AG10803 (cell line): ENCODE results near the gene LAPTM5.
A peak's percentile ranks its signal among the peaks of the same experiment; 100 is the strongest.
"Not testable (repeated sequence)": the region's sequence is repeated elsewhere in the genome, so short reads cannot be mapped to it uniquely, and the experiment has no call there.

Experiments used
- DNase-seq: peaks from one replicate; pipeline ENCODE4 v3.0.0; 2010; ENCODE audit warnings: low read depth
- H3K4me3 ChIP-seq: 2 replicates; pipeline ENCODE4 v1.5.1; 2011; ENCODE audit warnings: mild to moderate bottlenecking, low read length, control low read depth
- TF ChIP-seq, protein P1 (sequence below): conservative IDR thresholded peaks from 2 replicates; pipeline ENCODE4 v1.5.1; 2011; ENCODE audit warnings: mild to moderate bottlenecking, low read length, control low read depth, inconsistent platforms

The LAPTM5 gene

DNA sequence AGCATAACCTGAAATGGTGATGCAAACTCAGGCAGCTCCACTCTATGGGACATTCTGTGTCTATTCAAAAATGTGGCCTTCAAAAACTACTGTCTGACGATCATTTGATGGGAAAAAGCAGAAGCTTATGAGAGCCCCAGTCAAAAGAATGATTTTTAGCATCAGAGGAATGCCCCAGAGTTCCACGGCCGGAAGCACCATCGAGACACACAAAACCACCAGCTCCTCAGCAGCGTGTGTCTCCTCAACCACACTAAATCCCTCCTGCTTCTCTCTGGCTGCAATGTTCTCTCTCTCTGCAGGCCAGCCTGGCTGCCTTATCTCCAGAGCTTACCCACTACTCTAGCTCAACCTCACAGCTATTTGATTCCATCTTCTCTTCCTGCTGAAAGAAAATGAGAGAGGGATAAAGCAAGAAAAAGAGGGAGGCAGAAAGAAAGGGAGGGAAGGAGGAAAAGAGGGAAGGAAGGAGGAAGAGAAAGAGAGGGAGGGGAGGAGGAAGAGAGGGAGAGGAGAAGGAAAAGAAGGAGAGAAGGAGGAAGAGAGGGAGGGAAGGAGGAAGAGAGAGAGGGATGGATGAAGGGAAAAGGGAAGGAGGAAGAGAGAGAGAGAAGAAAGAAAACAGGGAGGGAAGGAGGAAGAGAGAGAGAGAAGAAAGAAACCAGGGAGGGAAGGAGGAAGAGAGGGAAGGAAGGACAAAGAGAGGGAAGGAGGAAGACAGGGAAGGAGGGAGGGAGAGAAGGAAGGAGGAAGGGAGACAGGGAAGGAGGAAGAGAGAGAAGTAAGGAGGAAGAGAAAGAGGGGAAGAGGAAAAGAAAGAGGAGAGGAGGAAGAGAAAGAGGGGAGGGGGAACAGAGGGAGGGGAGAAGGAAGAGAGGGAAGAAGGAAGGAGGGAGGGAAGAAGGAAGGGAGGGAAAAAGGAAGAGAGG is 33.5 kb upstream of the LAPTM5 start:
- peak; percentile 18 for DNase-seq
- H3K4me3 ChIP-seq: no peak overlapping the region
- TF ChIP-seq, protein P1, sequence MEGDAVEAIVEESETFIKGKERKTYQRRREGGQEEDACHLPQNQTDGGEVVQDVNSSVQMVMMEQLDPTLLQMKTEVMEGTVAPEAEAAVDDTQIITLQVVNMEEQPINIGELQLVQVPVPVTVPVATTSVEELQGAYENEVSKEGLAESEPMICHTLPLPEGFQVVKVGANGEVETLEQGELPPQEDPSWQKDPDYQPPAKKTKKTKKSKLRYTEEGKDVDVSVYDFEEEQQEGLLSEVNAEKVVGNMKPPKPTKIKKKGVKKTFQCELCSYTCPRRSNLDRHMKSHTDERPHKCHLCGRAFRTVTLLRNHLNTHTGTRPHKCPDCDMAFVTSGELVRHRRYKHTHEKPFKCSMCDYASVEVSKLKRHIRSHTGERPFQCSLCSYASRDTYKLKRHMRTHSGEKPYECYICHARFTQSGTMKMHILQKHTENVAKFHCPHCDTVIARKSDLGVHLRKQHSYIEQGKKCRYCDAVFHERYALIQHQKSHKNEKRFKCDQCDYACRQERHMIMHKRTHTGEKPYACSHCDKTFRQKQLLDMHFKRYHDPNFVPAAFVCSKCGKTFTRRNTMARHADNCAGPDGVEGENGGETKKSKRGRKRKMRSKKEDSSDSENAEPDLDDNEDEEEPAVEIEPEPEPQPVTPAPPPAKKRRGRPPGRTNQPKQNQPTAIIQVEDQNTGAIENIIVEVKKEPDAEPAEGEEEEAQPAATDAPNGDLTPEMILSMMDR: no peak

DNA sequence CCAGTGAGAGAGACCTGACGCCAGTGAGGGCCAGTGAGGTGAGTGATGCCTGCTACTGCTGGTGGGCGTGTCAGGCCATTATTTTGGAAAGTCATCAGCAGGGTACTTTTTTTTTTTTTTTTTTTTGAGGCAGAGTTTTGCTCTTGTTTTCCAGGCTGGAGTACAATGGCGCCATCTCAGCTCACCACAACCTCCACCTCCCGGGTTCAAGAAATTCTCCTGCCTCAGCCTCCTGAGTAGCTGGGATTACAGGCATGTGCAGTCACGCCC is 32.6 kb upstream of the LAPTM5 start:
- DNase-seq, H3K4me3 ChIP-seq: not testable (repeated sequence)

DNA sequence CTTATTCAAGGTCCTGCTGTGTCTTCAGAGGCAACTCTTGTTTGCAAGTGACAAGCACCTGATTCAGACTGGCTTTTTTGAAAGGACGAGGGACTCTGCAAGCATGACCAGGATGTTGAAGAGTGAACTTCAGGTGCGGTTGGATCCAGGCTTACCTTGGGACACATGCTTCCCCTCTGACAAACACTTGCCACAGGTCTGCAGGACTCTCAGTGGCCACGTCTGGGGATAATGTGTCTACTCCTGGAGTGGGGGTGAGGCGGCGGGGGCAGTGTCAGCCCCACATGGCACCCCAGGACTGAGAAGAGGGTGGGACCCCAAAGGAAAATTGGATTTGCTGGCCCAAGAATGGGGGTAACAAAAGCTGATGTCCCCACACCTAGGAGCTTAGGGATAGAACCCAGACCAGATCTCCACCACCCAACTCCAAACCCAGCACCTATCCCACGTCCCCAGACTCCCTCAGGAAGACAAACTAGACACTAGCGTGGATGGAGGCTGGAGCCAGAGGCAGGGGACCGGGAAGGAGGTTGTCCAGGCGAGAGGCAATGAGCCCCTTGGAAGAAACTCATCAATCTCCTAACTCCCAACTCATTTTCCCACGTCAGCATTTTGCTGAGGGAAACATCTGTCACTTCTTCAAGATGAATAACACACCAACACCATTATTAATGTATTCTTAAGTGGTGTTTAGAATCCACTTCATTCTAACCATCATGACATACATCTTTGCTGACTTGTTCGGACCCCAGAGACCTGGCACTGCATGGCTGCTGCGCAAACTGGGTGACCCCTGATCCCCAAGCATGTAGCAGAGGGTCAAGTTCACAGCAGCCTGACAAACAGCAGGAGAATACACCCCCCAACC is 32.0 kb upstream of the LAPTM5 start:
- no peak overlapping the region for H3K4me3 ChIP-seq
- TF ChIP-seq, protein P1: no peak
- DNase-seq: no peak

DNA sequence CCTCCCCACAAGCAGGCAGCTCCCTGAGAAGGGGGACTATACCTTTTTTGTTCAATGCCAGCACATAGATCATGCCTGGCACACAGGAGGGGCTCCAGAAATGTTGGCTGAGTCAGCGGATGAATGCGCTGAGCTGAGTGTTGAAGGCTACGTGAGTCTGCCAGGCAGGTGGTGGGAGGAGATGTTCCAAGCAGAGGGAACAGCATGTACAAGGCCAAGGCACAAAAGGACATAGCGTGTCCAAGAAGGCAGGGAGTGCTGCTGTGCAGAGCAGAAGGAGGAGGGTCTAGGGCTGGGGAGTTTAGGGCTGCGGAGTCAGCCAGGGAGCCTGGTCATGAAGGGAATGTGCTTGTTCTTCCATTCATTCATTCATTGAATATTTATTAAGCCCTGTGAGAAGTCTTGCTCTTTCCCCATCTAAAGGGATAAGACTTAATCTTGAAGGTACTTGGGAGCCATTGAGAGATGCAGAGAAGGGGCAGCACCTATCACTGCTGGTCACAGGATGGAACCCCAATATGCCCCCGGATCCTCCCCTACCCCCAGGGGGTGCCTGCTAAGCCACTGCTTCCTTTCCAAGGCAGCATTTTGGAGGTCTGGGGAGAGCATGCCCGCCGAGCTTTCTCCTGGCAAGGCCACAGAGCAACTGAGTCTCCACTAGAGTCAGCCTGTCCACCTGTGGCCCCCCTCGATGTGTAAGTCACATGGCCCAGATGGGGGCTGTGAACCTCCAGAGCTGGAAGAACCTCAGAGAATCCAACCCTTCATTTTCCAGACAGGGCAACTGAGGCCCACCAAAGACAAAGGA is 31.2 kb upstream of the LAPTM5 start:
- TF ChIP-seq, protein P1: no peak
- DNase-seq: no peak
- H3K4me3 ChIP-seq: no peak overlapping the region

DNA sequence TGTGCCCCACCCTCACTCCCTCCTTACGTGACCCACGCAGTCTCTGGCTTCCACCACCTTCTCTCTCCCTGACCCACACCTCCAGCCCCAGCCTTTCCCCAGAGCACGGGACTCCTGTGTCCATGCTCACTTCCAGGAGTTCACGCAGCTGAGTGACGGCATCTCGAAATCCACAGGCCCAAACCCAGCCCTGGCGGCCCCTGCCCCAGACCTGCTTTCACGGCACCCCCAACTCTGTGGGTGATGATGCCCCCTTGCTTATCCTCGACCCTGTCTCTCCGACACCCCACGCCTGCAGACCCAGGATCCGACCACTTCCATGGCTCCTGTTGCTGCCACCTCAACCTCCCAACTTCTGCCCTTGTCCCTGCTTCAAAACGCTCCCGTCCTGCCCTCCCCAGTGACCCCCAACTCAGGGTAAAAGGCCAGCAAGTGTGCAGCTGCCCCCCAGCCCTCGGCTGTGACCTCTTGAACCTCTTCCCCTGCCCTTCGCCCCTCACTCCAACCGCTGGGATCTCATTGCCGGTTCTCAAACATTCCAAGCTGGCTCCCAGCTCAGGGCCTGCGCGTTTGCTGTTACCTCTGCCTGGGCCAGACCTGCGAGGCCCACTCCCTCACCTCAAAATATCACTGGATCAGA is 30.4 kb upstream of the LAPTM5 start:
- DNase-seq: no peak
- H3K4me3 ChIP-seq: no peak overlapping the region
- TF ChIP-seq, protein P1: no peak

DNA sequence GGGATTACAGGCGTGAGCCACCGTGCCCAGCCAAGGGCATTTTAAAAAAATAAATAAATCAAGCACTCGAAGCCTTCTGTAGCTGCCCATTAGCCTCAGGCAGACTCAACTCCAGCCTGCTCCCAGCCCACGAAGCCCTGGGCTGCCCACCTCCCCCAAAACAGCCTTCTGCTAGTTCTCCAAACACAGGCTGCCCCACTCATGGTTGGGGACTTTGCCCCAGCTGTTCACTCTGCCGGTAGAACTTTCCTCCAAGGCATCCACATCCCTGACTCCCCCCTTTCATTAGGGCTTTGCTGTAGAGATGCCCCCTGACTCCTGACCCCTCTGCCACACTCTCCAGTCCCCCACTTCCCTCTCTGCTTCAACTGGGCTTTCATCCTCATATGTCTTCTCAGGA is 29.7 kb upstream of the LAPTM5 start:
- DNase-seq: no peak
- no peak overlapping the region for H3K4me3 ChIP-seq
- TF ChIP-seq, protein P1: no peak
